SH-SY5Y (cell line): ENCODE measurements around the gene NKX2-2.

ENCODE experiments used
- GATA2 ChIP-seq: IDR thresholded peaks from 2 replicates; pipeline ENCODE4 v1.6.1; 2011; ENCODE audit warnings: mild to moderate bottlenecking, low read depth, low read length
- GATA3 ChIP-seq: IDR thresholded peaks from 2 replicates; pipeline ENCODE4 v1.6.1; 2011; ENCODE audit warnings: low read depth, mild to moderate bottlenecking, low read length, moderate library complexity

Gene NKX2-2

GRCh38 chr20:21505810-21506530, 7.9 kb downstream of the NKX2-2 start:
- TF ChIP-seq GATA2 (no peak), GATA3 (no peak)

DNA sequence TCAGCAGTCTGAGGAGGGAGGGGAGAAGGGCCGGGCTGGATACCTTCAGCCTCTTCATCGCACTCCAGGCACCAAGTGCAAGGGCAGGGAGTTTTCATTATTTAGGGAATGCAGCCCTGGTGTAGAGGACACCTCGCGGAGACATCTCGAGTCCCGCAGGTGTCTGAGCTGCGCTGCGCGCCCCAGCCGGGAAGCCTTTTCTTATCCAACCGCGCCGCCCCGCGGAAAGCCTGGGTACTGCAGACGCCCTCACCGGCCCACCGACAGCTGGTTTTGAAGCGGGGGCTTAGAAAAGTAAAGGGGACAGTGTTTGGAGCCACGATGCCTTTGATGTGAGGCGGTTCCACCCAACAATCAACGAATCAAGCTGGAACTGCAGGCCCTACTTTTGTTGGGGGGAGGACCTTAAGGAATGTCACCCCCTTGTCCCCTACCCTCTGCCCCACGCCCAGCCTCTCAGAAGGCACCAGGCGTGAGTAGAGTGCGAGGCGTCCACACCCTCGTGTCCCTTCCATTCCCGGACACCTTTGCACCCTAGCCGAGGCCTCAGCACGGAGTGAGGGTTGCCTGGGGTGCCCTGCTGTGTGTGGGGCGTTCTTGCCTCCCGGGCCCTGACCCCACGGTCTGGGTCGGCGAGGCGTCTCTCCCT, 8.6 kb downstream of the NKX2-2 start:
- TF ChIP-seq GATA3, result no peak
- TF ChIP-seq GATA2, result no peak

- TF ChIP-seq GATA3 (no peak), GATA2 (no peak)
Measured at GRCh38 chr20:21504323-21504722, 9.5 kb downstream of the NKX2-2 start.

DNA sequence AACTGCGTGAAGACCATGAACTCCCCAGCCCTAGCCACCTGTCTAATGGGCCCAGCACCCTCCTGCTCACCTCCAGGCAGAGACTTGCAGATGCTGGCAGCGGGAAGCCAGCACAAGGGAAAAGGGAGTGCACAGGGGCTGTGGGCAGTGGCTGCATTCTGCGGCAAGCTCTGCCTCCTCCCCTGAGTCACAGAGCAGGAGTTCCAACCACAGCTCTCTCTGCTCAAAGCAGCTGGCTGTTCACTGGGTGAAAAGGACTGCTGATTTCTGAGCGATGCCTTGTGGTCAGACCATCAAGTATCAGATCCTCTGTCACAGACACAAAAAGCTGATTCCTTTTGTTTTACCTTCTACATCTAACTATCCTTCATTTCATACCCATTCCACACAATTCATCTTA, 10.5 kb downstream of the NKX2-2 start:
- TF ChIP-seq GATA3, result no peak
- no peak for TF ChIP-seq GATA2

GRCh38 chr20:21501184-21501583, 12.7 kb downstream of the NKX2-2 start:
- TF ChIP-seq GATA3, result no peak
- TF ChIP-seq GATA2, result no peak

GRCh38 chr20:21500599-21500998, 13.3 kb downstream of the NKX2-2 start:
- no peak for TF ChIP-seq GATA3
- no peak for TF ChIP-seq GATA2

DNA sequence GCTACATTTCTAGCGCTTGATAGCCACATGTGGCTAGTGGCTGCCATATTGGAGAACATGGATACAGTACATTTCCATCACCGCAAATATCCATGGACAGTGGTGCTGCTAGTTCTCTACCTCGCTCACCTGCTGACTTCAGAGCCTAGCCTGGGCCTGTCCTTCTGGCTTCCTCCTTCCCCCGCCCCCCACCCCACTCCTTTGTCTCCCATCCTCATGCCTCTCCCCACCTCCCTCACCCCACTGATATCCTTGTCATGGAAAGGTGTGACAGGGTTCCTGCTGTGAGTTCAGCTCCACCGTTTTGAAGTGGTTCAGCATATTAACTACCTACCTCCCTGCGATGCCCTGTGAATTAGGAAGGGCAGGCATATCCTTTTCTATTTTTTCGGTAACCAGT, 14.2 kb downstream of the NKX2-2 start:
- TF ChIP-seq GATA2 (no peak), GATA3 (no peak)

DNA sequence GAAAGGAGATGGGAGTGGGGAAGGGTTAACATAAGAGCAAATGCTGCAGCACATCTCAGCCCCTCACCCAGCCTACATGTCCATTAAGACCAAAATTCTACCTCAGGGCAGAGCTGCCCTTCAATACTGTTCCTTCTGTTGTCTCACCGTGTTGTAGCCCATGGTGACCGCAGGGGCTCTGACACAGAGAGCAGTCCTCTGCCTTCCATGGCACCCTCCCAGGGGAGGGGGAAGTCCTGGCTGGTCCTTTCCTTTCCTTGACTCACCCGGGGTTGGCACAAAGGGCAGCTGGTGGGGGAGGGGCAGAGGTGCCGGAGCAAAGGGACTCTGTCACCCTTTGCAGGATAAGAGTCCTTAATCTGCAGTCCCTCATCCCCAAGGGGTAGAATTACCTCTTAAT, 15.2 kb downstream of the NKX2-2 start:
- TF ChIP-seq GATA3 (no peak), GATA2 (no peak)

- TF ChIP-seq GATA2 (no peak), GATA3 (no peak)
Measured at GRCh38 chr20:21498195-21498594, 15.7 kb downstream of the NKX2-2 start.

DNA sequence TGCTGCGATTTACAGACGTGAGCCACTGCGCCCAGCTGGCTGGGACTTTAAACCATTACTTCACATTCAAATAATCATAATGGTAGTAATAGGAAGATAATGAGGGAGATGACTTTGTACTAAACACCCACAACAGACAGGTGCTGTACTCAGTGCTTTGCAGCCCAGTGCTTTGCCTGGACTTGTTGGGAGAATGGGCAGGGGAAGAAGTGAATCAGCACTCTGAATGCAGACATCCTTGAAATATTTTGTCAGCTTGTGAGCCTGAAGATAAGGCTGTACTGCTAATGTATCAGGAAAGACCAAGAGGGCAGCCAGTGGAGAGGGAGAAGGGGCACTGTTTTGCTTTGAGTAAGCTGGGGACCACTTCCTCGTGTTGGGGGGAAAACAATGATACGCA, 17.4 kb downstream of the NKX2-2 start:
- TF ChIP-seq GATA2, result no peak
- no peak for TF ChIP-seq GATA3

DNA sequence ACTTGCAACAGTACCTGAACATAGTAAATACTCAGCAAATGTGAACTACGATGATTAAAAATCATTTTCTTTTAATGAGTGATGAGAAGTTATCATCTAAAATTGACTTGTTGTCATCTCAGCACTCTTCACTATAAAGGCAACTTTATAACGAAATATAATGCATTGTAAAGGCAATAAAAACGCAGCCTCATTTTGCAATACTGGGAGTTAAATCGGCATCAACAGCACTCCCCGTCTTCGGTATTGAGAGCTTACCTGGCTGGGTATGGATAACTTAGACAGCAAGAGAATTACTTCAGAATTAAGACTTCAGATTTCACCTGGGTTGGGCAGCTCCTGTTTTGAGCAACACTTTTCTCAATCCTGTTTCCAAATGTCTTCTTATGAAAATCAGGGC, 20.8 kb downstream of the NKX2-2 start:
- TF ChIP-seq GATA2 (no peak), GATA3 (no peak)

- TF ChIP-seq GATA2 (no peak), GATA3 (no peak)
Measured at GRCh38 chr20:21490105-21490504, 23.8 kb downstream of the NKX2-2 start.

DNA sequence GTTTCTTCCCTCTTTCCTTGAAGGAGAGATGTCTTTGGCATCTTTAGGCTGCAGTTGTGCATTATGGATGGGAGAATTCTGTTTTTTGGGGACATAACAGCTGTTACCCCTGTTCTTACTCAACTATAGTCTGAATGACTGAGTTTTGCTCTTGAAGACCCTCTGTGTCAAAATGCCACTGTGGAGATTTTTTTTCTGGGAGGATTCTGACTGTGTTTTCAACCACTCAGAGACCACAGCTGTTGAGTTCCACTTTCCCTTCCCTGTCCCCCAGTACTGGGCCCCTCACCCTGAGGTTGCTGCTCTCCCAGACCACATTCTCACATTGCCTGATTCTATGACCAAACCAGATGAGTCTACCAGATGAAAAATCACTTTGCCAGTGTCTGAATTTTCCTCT, 48.1 kb downstream of the NKX2-2 start:
- TF ChIP-seq GATA3, result no peak
- TF ChIP-seq GATA2, result no peak

GRCh38 chr20:21464916-21465315, 48.9 kb downstream of the NKX2-2 start:
- TF ChIP-seq GATA3 (no peak), GATA2 (no peak)
